Spinal cord (tissue), 10 donors: ENCODE data around the gene PFN2. TPM values are rescaled to one million over a fixed set of nuclear protein-coding genes. Genes with fewer than 3 reads are reported as not detected.

Experiments
- DNase-seq, 6 donors: peaks; one replicate each; pipeline versions ENCODE4 v3.0.0 to v3.0.0-alpha.2; 2013 to 2015; ENCODE audit warnings: low spot score in 6 of 6, low read depth in 4 of 6
- H3K27ac ChIP-seq: one replicate; pipeline ENCODE4 v1.5.1; 2013; ENCODE audit warnings: low read depth, low read length, control low read depth
- H3K27me3 ChIP-seq: one replicate; pipeline ENCODE4 v1.6.1; 2013; ENCODE audit warnings: low read length; ENCODE audit not compliant: control insufficient read depth, insufficient read depth
- H3K36me3 ChIP-seq: one replicate; pipeline ENCODE4 v1.6.1; 2013; ENCODE audit warnings: low read length; ENCODE audit not compliant: control insufficient read depth, insufficient read depth
- H3K4me1 ChIP-seq: one replicate; pipeline ENCODE4 v1.6.1; 2013; ENCODE audit warnings: low read length; ENCODE audit not compliant: control insufficient read depth, insufficient read depth
- H3K4me3 ChIP-seq: one replicate; pipeline ENCODE4 v1.5.1; 2013; ENCODE audit warnings: low read depth, low read length, control low read depth
- H3K9me3 ChIP-seq: one replicate; pipeline ENCODE4 v1.6.1; 2013; ENCODE audit warnings: low read length; ENCODE audit not compliant: control insufficient read depth, insufficient read depth
- WGBS: methylation state at CpG from one replicate; pipeline ENCODE4 v1.1.5; 2013; ENCODE audit warnings: missing lambda C conversion rate; ENCODE audit not compliant: insufficient coverage; 5-methylcytosine and 5-hydroxymethylcytosine counted together
- polyA plus RNA-seq, 2 donors: library from polyadenylated mRNA; unstranded; fragments of 120-200 nt; gene quantifications; one replicate each; pipeline ENCODE4 v1.2.1, GENCODE V29; 2013; ENCODE audit not compliant: insufficient read length in 2 of 2
- total RNA-seq, 2 donors: library from RNA; depleted of rRNA in 1 of 2; stranded (reverse); fragments of 120-200 nt in 1 of 2; fragments of >200 nt in 1 of 2; gene quantifications; one replicate each; pipeline versions ENCODE4 v1.2.3 to v1.2.4, GENCODE V29; 2013 to 2014
- donor health status: healthy.

PFN2 gene
- total and polyA plus RNA-seq, 4 donors: 220 to 820 (median 589) TPM

GRCh38 chr3:149969940-149970715 lies 567 bp downstream of the PFN2 start:
- Histone ChIP-seq H3K4me3 (peak overlapping the region; percentile 88), H3K9me3 (no peaks in the 10 kb centered on the region), H3K27me3 (no peaks in the 10 kb centered on the region), H3K4me1 (peaks cover 3% of the 10 kb centered on the region), H3K36me3 (no peaks in the 10 kb centered on the region), H3K27ac (peak overlapping the region; percentile 96)
- peak; percentile 69 to 97 (median 78) for DNase-seq
- under 1% methylated on average over 72 of the region's 73 CpGs for WGBS

GRCh38 chr3:149969110-149969939 lies 1.4 kb downstream of the PFN2 start:
- Histone ChIP-seq H3K9me3 (no peaks in the 10 kb centered on the region), H3K27me3 (no peaks in the 10 kb centered on the region), H3K27ac (peak overlapping the region; percentile 96), H3K4me1 (peaks cover 3% of the 10 kb centered on the region), H3K36me3 (no peaks in the 10 kb centered on the region), H3K4me3 (peak overlapping the region; percentile 88)
- WGBS: 0% methylated on average over 5 of the region's 15 CpGs
- peak in 5 of 6 donors; percentile 55 to 94 (median 74) for DNase-seq

GRCh38 chr3:149968216-149968615 lies 2.5 kb downstream of the PFN2 start:
- H3K4me3 ChIP-seq: peak overlapping the region; percentile 88
- no peaks in the 10 kb centered on the region for H3K9me3 ChIP-seq
- no peaks in the 10 kb centered on the region for H3K36me3 ChIP-seq
- no peaks in the 10 kb centered on the region for H3K27me3 ChIP-seq
- H3K4me1 ChIP-seq: peaks cover under 1% of the 10 kb centered on the region
- H3K27ac ChIP-seq: peak overlapping the region; percentile 96
- DNase-seq: peak in 2 of 6 donors; percentile 12 to 23
- 19% methylated on average over 4 of the region's 8 CpGs for whole genome bisulfite sequencing

- Histone ChIP-seq H3K4me1 (no peaks in the 10 kb centered on the region), H3K36me3 (no peaks in the 10 kb centered on the region), H3K27me3 (no peaks in the 10 kb centered on the region), H3K27ac (no peak overlapping the region), H3K4me3 (no peak overlapping the region), H3K9me3 (no peaks in the 10 kb centered on the region)
- peak in 4 of 6 donors; percentile 45 to 91 (median 74) for DNase-seq
- WGBS: no CpG with 5 or more reads among the region's 9 CpGs
Measured at GRCh38 chr3:149967086-149967685, 3.5 kb downstream of the PFN2 start.

- H3K27me3 ChIP-seq: no peaks in the 10 kb centered on the region
- no peak overlapping the region for H3K27ac ChIP-seq
- H3K9me3 ChIP-seq: no peaks in the 10 kb centered on the region
- H3K4me3 ChIP-seq: no peak overlapping the region
- DNase-seq: no peak
- H3K4me1 ChIP-seq: no peaks in the 10 kb centered on the region
- H3K36me3 ChIP-seq: no peaks in the 10 kb centered on the region
Measured at GRCh38 chr3:149965278-149965677, 5.4 kb downstream of the PFN2 start.

- Histone ChIP-seq H3K4me3 (no peak overlapping the region), H3K36me3 (no peaks in the 10 kb centered on the region), H3K4me1 (no peaks in the 10 kb centered on the region), H3K27ac (no peak overlapping the region), H3K27me3 (no peaks in the 10 kb centered on the region), H3K9me3 (no peaks in the 10 kb centered on the region)
- peak in 1 of 6 donors; percentile 7 for DNase-seq
Measured at GRCh38 chr3:149964291-149964690, 6.4 kb downstream of the PFN2 start.

GRCh38 chr3:149963485-149963884 lies 7.2 kb downstream of the PFN2 start:
- Histone ChIP-seq H3K27me3 (no peaks in the 10 kb centered on the region), H3K4me1 (no peaks in the 10 kb centered on the region), H3K36me3 (no peaks in the 10 kb centered on the region), H3K9me3 (no peaks in the 10 kb centered on the region), H3K4me3 (no peak overlapping the region), H3K27ac (no peak overlapping the region)
- no CpG with 5 or more reads among the region's 2 CpGs for WGBS
- DNase-seq: no peak

- Histone ChIP-seq H3K36me3 (no peaks in the 10 kb centered on the region), H3K27me3 (no peaks in the 10 kb centered on the region), H3K27ac (no peak overlapping the region), H3K9me3 (no peaks in the 10 kb centered on the region), H3K4me3 (no peak overlapping the region), H3K4me1 (no peaks in the 10 kb centered on the region)
- DNase-seq: no peak
Measured at GRCh38 chr3:149959443-149959842, 11.3 kb downstream of the PFN2 start.

GRCh38 chr3:149958171-149958796 lies 12.4 kb downstream of the PFN2 start:
- Histone ChIP-seq H3K4me3 (no peak overlapping the region), H3K36me3 (no peaks in the 10 kb centered on the region), H3K4me1 (no peaks in the 10 kb centered on the region), H3K9me3 (no peaks in the 10 kb centered on the region), H3K27ac (no peak overlapping the region), H3K27me3 (no peaks in the 10 kb centered on the region)
- WGBS: 93% methylated on average over 2 of the region's 3 CpGs
- no peak for DNase-seq
